ENCODE data around the gene ATXN1.

Gene ATXN1

GRCh38 chr6:16450821-16451220, 310.4 kb downstream of the ATXN1 start:
- DNase-seq (ENCODE audit: low spot score) (peak; percentile 7), FAIRE-seq (no peak)

DNA sequence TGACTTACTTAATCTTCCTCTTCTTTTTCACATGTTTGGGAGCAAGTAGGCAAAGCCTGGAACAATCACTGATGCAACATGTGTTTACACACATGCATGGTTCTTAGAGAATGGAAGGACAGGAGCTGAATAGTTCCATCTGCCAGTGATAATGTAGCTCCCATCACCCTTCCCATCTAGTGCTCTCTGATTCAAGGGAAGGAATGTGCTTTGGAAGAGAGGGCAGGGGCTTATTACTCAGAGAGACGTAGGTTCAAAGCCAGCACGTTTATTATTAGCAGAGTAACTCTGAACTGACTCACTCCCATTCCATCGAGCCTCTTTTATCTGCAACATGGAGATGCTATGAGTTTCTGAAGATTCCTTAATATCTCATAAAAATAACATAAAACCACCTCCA, 311.0 kb downstream of the ATXN1 start:
- FAIRE-seq = no peak
- DNase-seq (ENCODE audit: low spot score) = peak; percentile 18

GRCh38 chr6:16446273-16446672, 315.0 kb downstream of the ATXN1 start:
- no peak for FAIRE-seq
- no peak for DNase-seq (ENCODE audit: low spot score)

GRCh38 chr6:16442031-16442430, 319.2 kb downstream of the ATXN1 start:
- DNase-seq (ENCODE audit: low spot score) = no peak
- FAIRE-seq = no peak

DNA sequence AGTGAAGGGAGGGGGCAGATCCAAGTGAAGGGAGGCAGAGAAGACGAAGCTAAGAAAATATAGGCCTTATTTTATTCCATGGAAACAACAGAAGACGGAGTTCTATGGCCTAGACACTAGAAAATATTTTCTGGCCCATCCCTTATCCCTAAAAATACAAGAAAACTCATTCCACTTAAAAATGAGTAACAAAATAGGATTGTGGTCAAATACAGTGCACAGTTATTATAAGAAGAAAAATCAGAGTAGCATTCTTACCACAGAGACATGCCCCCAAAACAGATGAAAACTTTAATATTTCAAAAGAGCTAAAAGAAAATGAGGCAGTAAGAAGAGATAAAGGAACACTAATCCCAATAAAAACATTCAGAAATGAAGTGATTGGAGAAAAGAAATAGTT, 320.0 kb downstream of the ATXN1 start:
- no peak for DNase-seq (ENCODE audit: low spot score)
- no peak for FAIRE-seq

DNA sequence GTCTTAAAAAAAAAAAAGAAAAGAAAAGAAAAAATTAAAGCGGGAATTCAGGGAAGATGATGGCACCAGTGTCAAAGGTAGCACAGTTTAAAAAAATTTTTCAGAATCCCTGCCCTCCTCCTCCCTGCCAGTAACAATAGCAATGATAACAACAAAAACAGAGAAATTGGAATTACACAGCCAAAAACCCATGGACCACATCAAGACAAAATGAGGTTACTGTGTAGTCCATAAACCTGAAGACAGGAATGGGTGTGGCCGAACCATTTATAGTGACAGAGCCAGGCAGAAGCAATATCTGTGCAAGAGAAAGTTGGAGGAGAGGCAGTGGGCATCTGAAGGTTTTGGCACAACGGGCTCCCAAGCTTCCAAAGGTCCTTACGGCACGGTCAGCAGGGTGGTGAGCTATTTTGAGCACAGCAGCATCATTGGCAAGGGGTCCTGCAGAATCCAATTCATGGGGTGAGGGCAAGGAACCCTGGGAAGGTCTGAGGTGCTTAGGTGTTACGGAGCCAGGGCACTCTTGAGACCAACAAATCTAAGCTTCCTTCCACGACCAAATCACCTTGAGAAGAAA, 320.5 kb downstream of the ATXN1 start:
- no peak for DNase-seq (ENCODE audit: low spot score)
- no peak for FAIRE-seq

DNA sequence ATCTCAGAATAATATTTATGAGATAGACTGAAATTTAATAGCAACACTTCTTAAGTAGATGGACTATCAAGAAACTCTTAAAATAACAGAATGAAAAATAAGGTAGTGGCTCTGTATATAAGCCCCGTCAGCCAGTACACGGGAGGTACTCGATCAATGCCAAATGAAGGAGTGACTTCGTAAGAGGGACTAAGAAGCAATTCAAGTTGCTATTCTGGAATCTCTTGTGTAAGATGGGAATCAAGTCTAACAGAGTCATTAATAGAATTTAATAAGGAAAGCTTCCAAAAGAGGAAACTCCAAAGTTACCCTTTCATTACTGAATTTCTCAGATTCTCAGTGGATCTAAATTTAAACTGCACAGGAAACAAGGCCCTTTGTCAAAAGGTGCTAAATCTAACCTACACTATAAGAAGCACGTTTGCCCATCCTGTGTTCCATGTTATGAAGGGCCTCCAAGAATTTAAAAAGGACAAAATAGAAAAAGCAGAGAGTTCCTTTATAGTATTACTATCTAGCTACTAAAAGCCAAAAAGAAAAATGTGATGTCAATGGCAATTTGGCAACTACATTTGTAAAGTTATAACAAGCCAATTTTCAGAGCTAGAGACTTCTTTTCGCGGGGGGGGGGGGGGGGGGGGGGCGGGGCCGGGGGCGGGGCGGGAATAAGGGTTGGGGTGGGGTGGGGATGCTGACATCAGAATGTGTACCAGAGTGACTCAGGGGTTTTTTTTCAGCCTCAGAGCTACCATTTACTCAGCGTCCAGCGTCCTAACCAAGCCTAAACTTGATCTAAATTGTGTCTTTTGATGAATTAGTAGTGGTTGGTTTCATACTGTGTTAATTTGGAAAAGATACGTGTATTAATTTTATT, 322.3 kb downstream of the ATXN1 start:
- DNase-seq (ENCODE audit: low spot score) (no peak), FAIRE-seq (no peak)

DNA sequence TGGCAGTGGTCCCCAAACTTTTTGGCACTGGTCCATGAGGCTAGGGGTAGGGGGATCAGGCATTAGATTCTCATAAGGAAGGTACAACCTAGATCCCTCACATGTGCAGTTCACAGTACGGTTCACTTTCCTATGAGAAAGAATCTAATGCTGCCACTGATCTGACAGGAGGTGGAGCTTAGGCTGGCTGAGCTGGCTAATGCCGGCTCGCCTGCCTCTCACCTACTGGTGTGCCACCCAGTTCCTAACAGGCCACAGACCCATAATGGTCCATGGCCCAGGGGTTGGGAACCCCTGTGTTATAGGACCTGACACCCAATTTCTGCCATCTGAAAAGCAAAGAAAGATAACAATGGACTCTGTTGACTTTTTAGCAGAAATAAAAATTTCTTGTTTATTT, 323.3 kb downstream of the ATXN1 start:
- FAIRE-seq (no peak), DNase-seq (ENCODE audit: low spot score) (no peak)

DNA sequence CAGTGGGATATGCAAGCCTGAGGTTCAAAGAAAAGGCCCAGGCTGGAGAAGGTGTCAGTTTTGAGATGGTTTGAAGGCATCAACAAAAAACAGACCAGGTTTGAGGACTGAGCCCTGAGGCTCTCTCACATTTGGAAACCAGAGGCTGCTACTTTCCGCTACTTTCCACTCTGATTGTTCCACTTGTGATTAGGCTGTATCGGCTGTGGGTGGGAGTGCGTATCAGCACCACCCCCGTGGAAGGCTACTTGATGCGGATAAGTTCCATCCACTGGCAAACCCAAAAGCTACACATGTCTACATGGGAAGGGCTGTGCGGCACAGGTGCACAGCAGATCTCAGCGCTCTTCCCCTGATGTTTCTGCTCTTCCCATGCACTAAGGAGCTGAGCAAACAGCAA, 324.2 kb downstream of the ATXN1 start:
- DNase-seq (ENCODE audit: low spot score) (no peak), FAIRE-seq (no peak)

- DNase-seq (ENCODE audit: low spot score) = no peak
- FAIRE-seq = no peak
Observed at GRCh38 chr6:16436550-16436949, 324.7 kb downstream of the ATXN1 start.

DNA sequence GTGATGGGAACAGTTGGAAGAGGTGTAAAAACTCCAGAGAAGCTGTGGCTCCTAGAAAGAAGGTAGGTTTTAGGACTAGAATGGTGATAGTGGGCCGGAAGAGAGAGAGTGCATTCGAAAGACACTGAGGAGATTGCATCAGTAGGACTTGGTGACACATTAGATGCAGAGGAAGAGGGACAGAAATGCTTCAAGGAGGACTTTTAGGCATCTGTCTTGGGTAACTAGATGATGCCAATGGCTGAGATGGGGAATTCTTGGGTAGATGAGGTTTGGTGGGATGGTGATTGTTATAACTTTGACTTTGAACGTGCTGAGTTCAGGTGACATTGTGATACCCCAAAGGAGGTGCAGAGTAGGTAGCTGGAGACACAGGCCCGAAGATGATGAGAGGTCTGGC, 326.4 kb downstream of the ATXN1 start:
- FAIRE-seq = no peak
- DNase-seq (ENCODE audit: low spot score) = no peak

DNA sequence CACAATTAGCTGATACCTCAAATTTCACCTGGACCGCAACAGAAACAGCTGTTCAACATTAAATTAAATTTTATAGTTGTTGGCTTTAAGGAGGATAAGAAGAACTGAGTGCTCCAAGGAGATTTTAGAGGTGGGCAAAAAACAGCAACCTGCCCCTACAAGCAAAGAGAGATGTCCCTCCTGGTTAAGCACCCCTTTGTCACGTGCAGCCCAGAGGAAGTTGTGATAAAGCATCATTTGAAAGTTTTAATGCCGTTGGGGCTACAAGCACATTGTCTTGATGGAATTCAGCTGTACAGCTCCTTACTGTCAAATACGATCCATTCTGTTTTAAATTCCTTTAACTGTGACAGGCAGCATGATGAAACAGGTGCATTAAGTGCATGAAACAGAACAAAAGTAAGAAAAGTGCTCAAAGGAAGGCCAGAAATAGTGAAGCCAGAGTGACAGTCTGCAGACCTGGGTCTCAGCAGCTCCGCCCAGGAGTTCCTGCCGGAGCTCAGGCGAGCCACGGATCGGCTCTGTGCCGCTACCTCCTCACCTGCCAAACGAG, 327.8 kb downstream of the ATXN1 start:
- FAIRE-seq (no peak), DNase-seq (ENCODE audit: low spot score) (no peak)

DNA sequence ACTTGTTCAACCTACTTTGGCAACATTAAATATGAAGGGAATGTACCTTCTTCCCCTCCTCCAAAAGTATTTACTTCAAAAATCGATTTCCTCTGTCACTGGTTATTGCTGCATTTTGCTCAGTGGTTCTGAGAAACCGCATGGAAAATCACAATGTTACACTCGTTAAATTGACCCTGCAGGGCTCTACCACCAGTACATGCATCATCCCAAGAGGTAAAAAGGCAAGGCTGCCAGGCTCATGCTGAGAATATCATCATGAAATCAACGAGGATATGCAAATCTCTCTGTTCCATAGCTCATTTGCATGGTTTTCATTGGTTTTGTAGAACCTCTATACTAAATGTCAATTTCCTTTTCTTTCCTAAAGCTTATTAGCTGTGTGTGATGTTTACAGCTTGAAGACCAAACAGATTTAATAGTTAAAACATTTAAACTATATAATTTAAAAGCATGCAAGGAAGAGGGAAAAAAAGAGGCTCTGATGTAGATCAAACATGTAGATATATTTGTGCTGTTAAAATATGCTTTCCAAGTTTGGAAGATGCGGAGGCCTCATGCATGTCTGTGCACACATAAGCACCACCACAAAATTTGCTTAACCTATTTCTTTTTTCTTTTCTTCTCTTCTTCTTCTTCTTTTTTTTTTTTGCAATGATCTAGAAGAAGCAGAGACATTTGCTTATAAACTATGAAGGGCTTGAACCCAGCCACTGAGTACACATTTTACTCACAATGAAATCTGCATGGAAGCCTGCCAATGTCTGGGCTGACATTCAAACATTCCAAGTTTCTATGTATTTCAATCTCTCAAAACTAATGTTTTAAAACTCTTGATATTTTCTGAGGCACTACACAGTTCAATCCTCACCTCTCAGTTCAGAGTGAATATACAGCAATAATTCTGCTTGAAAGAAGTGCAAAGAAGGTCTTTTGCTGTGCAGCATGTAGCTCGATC, 328.9 kb downstream of the ATXN1 start:
- no peak for DNase-seq (ENCODE audit: low spot score)
- FAIRE-seq = no peak

GRCh38 chr6:16431106-16431505, 330.2 kb downstream of the ATXN1 start:
- no peak for DNase-seq (ENCODE audit: low spot score)
- FAIRE-seq = no peak

DNA sequence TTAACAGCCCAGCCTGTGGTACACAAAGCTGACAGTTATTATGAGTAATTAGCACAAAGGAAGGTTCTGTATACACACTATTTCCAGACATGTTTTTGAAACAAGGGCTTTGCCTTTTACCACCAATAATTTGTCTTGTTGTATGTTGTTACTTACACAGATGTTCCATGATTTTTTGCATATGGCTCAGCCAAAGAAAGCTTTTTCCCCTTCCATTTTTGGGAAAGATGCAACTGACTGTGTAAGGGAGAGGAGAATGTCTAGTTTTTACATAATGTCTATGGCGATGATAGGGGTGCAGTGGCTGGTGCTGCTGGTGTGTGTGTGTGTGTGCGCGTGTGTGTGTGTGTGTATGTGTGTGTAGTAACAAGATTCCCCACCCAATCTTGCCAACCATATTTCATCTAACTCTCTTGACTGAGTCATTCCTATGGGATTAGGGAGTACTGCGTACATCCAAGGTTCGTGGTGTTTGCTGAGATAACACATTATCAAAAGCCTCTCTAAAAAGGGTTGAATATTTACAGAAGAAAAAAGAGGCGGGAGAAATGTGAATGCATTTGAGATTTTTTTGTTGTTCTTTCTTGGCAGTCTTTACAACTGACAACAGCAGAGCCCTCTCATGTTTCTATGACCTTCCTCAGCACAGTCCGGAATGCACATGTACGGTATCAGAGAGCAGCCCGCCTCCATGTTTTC, 330.7 kb downstream of the ATXN1 start:
- FAIRE-seq (no peak), DNase-seq (ENCODE audit: low spot score) (no peak)

- FAIRE-seq (no peak), DNase-seq (ENCODE audit: low spot score) (no peak)
Observed at GRCh38 chr6:16429669-16430068, 331.6 kb downstream of the ATXN1 start.

DNA sequence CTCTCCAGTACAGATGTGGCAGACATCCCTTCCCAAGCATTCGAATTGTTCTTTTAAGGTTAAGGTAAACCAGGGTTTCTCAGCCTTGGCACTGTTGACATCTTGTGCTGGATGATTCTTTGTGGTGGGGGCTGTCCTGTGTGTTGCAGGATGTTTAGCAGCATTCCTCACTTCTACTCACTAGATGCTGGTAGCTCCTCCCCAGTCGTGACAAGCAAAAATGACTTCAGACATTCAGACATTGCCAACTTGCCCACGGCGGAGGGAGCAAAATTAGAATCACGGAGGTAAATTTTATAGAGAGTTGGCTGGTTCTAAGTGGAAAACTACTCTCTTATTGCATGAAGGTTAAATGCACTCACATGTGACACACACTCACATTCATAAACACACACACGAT, 334.1 kb downstream of the ATXN1 start:
- DNase-seq (ENCODE audit: low spot score) = no peak
- FAIRE-seq = no peak

DNA sequence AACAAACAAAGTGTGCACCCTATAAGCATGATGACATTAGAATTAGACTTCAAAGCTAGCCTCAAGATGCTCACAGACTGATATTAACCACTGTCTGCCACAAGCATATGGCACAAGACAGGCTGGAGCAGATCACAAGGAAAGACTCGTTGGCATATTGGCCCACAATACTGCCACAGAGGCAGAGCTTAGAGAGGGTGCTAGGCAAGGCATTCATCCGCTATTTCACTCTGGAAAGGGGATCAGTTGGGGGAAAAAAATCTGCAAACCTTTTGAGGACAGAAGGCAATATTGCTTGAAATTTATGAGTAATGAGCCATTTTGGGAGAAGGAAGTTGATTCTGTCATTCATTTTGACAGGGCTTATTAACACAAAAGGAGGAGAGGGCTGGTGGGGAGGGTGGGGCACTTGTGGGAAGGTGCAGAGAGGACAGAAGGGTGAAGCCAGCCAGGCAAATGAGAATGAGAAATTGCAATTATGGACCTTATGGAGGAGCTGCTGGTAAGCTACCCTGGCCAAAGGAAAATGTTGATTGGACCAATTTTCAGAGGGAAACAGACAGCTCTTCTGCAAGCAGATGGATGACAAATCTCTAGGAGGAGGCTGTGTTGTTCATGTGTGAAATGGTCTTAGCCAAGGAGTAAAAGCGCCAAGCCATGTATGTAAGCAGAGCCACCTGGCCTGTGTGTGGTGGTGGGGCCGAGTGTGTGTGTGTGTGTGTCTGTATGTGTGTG, 335.2 kb downstream of the ATXN1 start:
- FAIRE-seq (no peak), DNase-seq (ENCODE audit: low spot score) (no peak)

- FAIRE-seq = no peak
- no peak for DNase-seq (ENCODE audit: low spot score)
Observed at GRCh38 chr6:16421462-16421960, 339.7 kb downstream of the ATXN1 start.
